ENCODE results near the gene AHRR.

The AHRR gene

DNA sequence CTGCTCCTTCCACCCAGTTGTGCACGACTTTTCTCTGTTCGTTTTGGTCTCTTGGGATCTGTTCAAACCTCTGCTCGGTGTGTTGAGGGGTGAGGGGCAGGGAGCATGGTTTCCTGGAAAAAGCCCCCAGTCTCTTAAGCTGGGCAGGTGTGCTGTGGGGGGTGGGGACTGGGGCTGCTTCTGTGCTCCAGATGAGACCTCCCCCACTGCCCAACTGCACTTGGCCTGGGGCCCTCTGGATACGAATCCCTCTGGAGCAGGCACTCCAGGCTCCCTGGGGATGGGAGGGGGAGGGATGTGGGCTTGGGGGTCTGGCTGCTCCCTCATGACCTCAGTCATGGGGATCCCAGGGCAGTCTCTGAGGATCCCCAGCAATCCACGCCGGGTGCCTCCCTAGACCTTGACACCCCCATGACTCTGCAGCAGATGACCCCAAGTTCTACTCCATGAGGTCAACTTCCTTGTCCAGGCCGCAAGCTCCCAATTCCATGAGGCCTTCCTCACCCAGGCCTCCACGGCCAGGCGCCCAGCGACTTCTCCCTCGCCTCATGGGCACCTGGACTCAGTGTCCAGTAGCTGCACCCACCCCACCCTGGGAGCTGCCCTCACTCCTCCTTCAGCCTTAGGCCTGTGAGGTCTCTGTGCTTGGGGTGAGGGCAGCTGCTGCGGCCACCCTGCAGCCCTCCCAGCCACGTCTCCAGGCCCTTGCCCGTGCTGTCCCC lies 5.9 kb upstream of the AHRR start:
- H3K36me3 ChIP-seq (ENCODE audit: control insufficient read depth, insufficient read depth, low read length), result no peaks in the 10 kb centered on the region
- no peak overlapping the region for H3K27ac ChIP-seq
- H3K4me2 ChIP-seq (ENCODE audit: low read length), result no peak overlapping the region
- H3K4me3 ChIP-seq (ENCODE audit: low read depth, low read length), result no peak overlapping the region
- H3K9me3 ChIP-seq (ENCODE audit: control insufficient read depth, low read length), result no peaks in the 10 kb centered on the region
- peaks cover 5% of the 10 kb centered on the region for H3K79me2 ChIP-seq
- no peaks in the 10 kb centered on the region for H3K27me3 ChIP-seq (ENCODE audit: control insufficient read depth, insufficient read depth, low read length)
- TF ChIP-seq, protein P1, sequence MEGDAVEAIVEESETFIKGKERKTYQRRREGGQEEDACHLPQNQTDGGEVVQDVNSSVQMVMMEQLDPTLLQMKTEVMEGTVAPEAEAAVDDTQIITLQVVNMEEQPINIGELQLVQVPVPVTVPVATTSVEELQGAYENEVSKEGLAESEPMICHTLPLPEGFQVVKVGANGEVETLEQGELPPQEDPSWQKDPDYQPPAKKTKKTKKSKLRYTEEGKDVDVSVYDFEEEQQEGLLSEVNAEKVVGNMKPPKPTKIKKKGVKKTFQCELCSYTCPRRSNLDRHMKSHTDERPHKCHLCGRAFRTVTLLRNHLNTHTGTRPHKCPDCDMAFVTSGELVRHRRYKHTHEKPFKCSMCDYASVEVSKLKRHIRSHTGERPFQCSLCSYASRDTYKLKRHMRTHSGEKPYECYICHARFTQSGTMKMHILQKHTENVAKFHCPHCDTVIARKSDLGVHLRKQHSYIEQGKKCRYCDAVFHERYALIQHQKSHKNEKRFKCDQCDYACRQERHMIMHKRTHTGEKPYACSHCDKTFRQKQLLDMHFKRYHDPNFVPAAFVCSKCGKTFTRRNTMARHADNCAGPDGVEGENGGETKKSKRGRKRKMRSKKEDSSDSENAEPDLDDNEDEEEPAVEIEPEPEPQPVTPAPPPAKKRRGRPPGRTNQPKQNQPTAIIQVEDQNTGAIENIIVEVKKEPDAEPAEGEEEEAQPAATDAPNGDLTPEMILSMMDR (IDR thresholded peaks at IDR 0.05), result no peak
- peaks cover 8% of the 10 kb centered on the region for H3K4me1 ChIP-seq
- H2AFZ ChIP-seq, result no peak overlapping the region
- no peak overlapping the region for H3K9ac ChIP-seq

DNA sequence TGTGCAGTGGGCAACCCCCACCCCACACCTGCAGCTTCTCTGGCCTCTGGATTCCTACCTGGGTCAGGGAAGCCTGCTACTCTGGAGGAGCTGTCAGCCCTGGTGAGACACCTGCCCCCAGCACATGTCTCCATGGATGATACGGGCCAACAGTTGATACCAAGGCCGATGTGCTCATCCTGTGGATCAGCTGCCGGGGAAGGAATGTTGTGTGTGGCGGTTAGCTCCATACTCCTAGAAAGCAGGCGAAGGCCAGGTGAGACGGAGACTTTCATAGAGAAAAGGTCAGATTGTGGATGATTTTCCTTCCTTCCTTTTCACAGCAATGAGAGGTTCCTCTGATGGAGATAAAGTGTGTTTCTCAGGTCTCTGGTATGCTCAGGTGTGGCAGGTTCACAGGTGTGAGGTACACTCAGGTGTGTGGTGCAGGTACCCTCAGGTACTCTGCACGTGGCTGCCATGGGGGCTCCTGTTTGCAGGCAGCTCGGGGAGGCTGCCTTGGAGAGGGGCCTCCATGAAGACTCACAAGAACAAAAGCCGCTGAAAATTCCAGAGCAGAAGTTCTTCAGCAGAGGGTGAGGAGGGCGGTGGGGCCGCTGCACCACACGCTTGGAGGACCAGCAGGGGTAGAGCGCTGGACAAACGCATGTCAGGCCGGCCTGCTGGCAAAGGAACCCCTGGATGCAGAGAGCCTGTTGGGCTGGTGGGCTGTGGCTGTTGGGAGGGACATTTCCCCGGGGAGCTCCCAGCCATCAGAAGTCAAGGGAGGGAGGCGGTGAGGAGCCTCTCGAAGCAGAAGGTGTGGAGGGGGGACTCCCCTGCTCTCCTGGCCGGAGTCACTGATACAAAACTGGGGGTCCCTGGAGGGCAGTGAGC lies 5.1 kb upstream of the AHRR start:
- H2AFZ ChIP-seq, result no peak overlapping the region
- TF ChIP-seq, protein P1 (IDR thresholded peaks at IDR 0.05), result no peak
- H3K9ac ChIP-seq, result no peak overlapping the region
- H3K9me3 ChIP-seq (ENCODE audit: control insufficient read depth, low read length), result no peaks in the 10 kb centered on the region
- H3K27ac ChIP-seq, result no peak overlapping the region
- H3K4me1 ChIP-seq, result peaks cover 8% of the 10 kb centered on the region
- H3K4me2 ChIP-seq (ENCODE audit: low read length), result no peak overlapping the region
- no peaks in the 10 kb centered on the region for H3K79me2 ChIP-seq
- H3K27me3 ChIP-seq (ENCODE audit: control insufficient read depth, insufficient read depth, low read length), result no peaks in the 10 kb centered on the region
- H3K36me3 ChIP-seq (ENCODE audit: control insufficient read depth, insufficient read depth, low read length), result no peaks in the 10 kb centered on the region
- no peak overlapping the region for H3K4me3 ChIP-seq (ENCODE audit: low read depth, low read length)

DNA sequence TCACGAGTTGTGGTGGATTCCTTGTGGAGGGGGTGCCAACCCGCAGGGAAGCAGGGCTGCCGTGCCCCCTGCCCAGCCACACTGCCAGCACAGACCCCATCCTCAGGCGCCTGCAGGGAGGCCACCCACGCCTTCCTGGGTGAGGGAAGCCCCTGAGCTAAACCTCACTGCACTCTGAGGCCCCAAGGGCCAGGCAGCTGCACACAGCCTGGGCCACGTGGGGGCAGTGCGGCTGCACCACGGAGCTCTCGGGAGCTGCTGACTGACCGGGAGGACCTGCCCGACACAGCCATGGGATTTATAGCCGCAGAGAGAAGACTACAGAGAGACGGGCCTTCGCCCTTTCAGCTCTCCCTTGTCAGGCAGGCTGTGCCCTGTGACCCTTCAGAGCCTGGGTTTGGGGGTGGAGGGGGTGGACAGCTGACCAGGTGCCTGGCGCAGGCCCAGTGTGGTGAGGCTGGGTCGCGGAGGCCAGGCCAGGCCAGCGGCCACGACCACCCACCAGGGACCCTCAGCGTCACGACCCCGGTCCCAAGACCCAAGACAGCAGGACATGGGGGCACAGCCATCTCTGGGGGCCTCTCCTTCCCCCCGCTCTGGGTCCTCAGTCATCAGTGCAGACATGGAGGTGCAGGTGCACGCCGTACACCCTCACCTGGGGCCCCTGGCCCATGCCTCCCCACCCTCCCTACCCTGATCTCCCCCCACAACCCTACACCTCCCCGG lies 4.3 kb upstream of the AHRR start:
- TF ChIP-seq, protein P1 (IDR thresholded peaks at IDR 0.05), result peak; percentile 36
- no peaks in the 10 kb centered on the region for H3K79me2 ChIP-seq
- H3K36me3 ChIP-seq (ENCODE audit: control insufficient read depth, insufficient read depth, low read length), result no peaks in the 10 kb centered on the region
- no peaks in the 10 kb centered on the region for H3K9me3 ChIP-seq (ENCODE audit: control insufficient read depth, low read length)
- H3K27me3 ChIP-seq (ENCODE audit: control insufficient read depth, insufficient read depth, low read length), result no peaks in the 10 kb centered on the region
- H2AFZ ChIP-seq, result no peak overlapping the region
- peaks cover 8% of the 10 kb centered on the region for H3K4me1 ChIP-seq
- no peak overlapping the region for H3K27ac ChIP-seq
- H3K9ac ChIP-seq, result no peak overlapping the region
- H3K4me2 ChIP-seq (ENCODE audit: low read length), result no peak overlapping the region
- no peak overlapping the region for H3K4me3 ChIP-seq (ENCODE audit: low read depth, low read length)

DNA sequence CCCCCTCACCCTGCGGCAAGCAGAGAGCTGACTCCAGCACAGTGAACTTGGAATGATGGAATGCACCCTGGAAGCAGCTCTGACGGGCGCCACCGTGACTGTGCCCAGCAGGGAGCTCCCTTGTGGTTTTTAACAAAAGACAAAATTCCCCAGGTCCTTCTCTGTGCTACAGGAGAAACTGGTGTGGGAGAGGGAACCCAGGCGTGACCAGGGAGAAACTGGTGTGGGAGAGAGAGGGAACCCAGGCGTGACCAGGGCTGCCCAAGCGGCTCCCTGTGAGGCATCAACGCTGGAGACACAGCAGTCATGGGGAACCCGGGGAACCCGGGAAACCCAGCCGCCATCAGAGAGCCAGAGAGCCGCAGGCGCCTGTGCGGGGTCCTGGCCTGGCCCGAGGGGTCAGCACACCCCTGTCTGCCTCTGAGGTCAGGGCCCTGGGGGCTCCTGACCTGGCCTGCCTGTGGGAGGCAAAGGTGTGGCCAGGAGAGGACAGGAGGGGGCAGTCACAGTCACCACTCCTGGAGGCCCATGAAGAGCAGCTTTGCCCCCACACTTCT lies 3.1 kb upstream of the AHRR start:
- no peak overlapping the region for H3K9ac ChIP-seq
- H3K4me2 ChIP-seq (ENCODE audit: low read length), result no peak overlapping the region
- no peak overlapping the region for H3K4me3 ChIP-seq (ENCODE audit: low read depth, low read length)
- H3K9me3 ChIP-seq (ENCODE audit: control insufficient read depth, low read length), result no peaks in the 10 kb centered on the region
- TF ChIP-seq, protein P1 (IDR thresholded peaks at IDR 0.05), result no peak
- no peak overlapping the region for H2AFZ ChIP-seq
- peaks cover 8% of the 10 kb centered on the region for H3K4me1 ChIP-seq
- H3K27ac ChIP-seq, result no peak overlapping the region
- no peaks in the 10 kb centered on the region for H3K36me3 ChIP-seq (ENCODE audit: control insufficient read depth, insufficient read depth, low read length)
- no peaks in the 10 kb centered on the region for H3K27me3 ChIP-seq (ENCODE audit: control insufficient read depth, insufficient read depth, low read length)
- H3K79me2 ChIP-seq, result no peaks in the 10 kb centered on the region
